Neural cell (in vitro differentiated cells): Measurements from ENCODE around the gene PDE2A. TPM values are rescaled to one million over a fixed set of nuclear protein-coding genes. Genes with fewer than 3 reads are reported as not detected.

Experiments used
- H2AFZ ChIP-seq: fragments of 200-600, 300-800 bp; sonication (generic), shearing (Covaris generic); 2 replicates; pipeline ENCODE4 v1.6.0; 2014; ENCODE audit warnings: low read depth, mild to moderate bottlenecking, antibody characterized with exemption, low read length, moderate library complexity
- H3F3A ChIP-seq: fragments of 200-600 bp; shearing (Covaris generic); 2 replicates; pipeline ENCODE4 v1.6.1; 2016; ENCODE audit warnings: mild to moderate bottlenecking, moderate library complexity, mixed read lengths, antibody characterized with exemption, low read length; ENCODE audit not compliant: insufficient read depth, poor library complexity, severe bottlenecking
- H3K27ac ChIP-seq: fragments of 200-600, 300-800 bp; sonication (generic), shearing (Covaris generic); 2 replicates; pipeline ENCODE4 v1.5.1; 2014; ENCODE audit warnings: mild to moderate bottlenecking, low read length, moderate library complexity
- H3K27me3 ChIP-seq: fragments of 300-800, 200-600 bp; sonication (generic), shearing (Covaris generic); 2 replicates; pipeline ENCODE4 v1.6.0; 2014; ENCODE audit warnings: mild to moderate bottlenecking, low read depth, low read length, moderate library complexity; ENCODE audit not compliant: insufficient read depth
- H3K36me3 ChIP-seq: fragments of 300-800, 200-600 bp; sonication (generic), shearing (Covaris generic); 2 replicates; pipeline ENCODE4 v1.5.1; 2014; ENCODE audit warnings: mild to moderate bottlenecking, antibody characterized with exemption, low read length, moderate library complexity; ENCODE audit not compliant: insufficient read depth
- H3K4me2 ChIP-seq: fragments of 300-800, 200-600 bp; sonication (generic), shearing (Covaris generic); 2 replicates; pipeline ENCODE4 v1.6.0; 2014; ENCODE audit warnings: mild to moderate bottlenecking, low read length
- H3K4me3 ChIP-seq: fragments of 300-800, 200-600 bp; sonication (generic), shearing (Covaris generic); 2 replicates; pipeline ENCODE4 v1.5.1; 2014; ENCODE audit warnings: mild to moderate bottlenecking, low read length, moderate library complexity
- H3K79me2 ChIP-seq: fragments of 200-600 bp; shearing (Covaris generic); replicated peaks from 2 replicates; pipeline ENCODE4 v1.6.0; 2014; ENCODE audit warnings: mild to moderate bottlenecking, low read length, moderate library complexity; ENCODE audit not compliant: insufficient read depth
- H3K9ac ChIP-seq: fragments of 300-800, 200-600 bp; sonication (generic), shearing (Covaris generic); 2 replicates; pipeline ENCODE4 v1.6.1; 2016; ENCODE audit warnings: mild to moderate bottlenecking, low read length, mixed read lengths
- H3K9me2 ChIP-seq: fragments of 200-600 bp; shearing (Covaris generic); 2 replicates; pipeline ENCODE4 v1.6.1; 2016; ENCODE audit warnings: mild to moderate bottlenecking, low read length, mixed read lengths; ENCODE audit not compliant: insufficient read depth
- H3K9me3 ChIP-seq: fragments of 200-600, 300-800 bp; sonication (generic), shearing (Covaris generic); 2 replicates; pipeline ENCODE4 v1.6.1; 2016; ENCODE audit warnings: mild to moderate bottlenecking, mixed run types, low read length, moderate library complexity, mixed read lengths
- H4K20me1 ChIP-seq: fragments of 200-600 bp; shearing (Covaris generic); 2 replicates; pipeline ENCODE4 v1.6.1; 2016; ENCODE audit warnings: mild to moderate bottlenecking, mixed run types; ENCODE audit not compliant: insufficient read depth
- EP300 ChIP-seq: fragments of 450-650 bp; conservative IDR thresholded peaks from 2 replicates; pipeline ENCODE4 v1.6.1; 2014; ENCODE audit warnings: antibody characterized with exemption, mild to moderate bottlenecking, moderate library complexity; ENCODE audit not compliant: poor library complexity, severe bottlenecking
- EZH2 ChIP-seq: fragments of 200-600, 300-800 bp; shearing (Covaris generic), sonication (generic); IDR thresholded peaks from 2 replicates; pipeline ENCODE4 v1.6.1; 2014; ENCODE audit warnings: antibody characterized with exemption, low read length, borderline replicate concordance, mild to moderate bottlenecking; ENCODE audit not compliant: insufficient read depth, poor library complexity, severe bottlenecking
- MXI1 ChIP-seq: fragments of 450-650 bp; conservative IDR thresholded peaks from 2 replicates; pipeline ENCODE4 v1.6.1; 2014; ENCODE audit warnings: antibody characterized with exemption, mild to moderate bottlenecking; ENCODE audit not compliant: poor library complexity, severe bottlenecking
- POLR2AphosphoS5 ChIP-seq: IDR thresholded peaks from 2 replicates; pipeline ENCODE4 v1.6.1; 2012
- RAD21 ChIP-seq: fragments of 450-650 bp; conservative IDR thresholded peaks from 2 replicates; pipeline ENCODE4 v1.6.1; 2014; ENCODE audit warnings: antibody characterized with exemption, mild to moderate bottlenecking, moderate library complexity
- SMC3 ChIP-seq: fragments of 450-650 bp; conservative IDR thresholded peaks from 2 replicates; pipeline ENCODE4 v1.6.1; 2014; ENCODE audit warnings: antibody characterized with exemption, mild to moderate bottlenecking, moderate library complexity; ENCODE audit not compliant: poor library complexity
- TAF1 ChIP-seq: IDR thresholded peaks from 2 replicates; pipeline ENCODE4 v1.6.1; 2012; ENCODE audit warnings: low read depth
- polyA plus RNA-seq: library from polyadenylated mRNA; depleted of rRNA; stranded (reverse); fragments of >200 nt; gene quantifications from 2 replicates; pipeline ENCODE4 v1.2.3, GENCODE V29; 2014
- TF ChIP-seq, protein P1 (sequence below): fragments of 450-650 bp; IDR thresholded peaks from 2 replicates; pipeline ENCODE4 v1.5.1; 2014; ENCODE audit warnings: antibody characterized with exemption, mild to moderate bottlenecking, moderate library complexity; ENCODE audit not compliant: poor library complexity, severe bottlenecking
- TF ChIP-seq, protein P2 (sequence below): IDR thresholded peaks from 2 replicates; pipeline ENCODE4 v1.6.1; 2012; ENCODE audit warnings: borderline replicate concordance

PDE2A gene
- polyA plus RNA-seq, 1 donor from 2014 or later: 11.6 TPM

DNA sequence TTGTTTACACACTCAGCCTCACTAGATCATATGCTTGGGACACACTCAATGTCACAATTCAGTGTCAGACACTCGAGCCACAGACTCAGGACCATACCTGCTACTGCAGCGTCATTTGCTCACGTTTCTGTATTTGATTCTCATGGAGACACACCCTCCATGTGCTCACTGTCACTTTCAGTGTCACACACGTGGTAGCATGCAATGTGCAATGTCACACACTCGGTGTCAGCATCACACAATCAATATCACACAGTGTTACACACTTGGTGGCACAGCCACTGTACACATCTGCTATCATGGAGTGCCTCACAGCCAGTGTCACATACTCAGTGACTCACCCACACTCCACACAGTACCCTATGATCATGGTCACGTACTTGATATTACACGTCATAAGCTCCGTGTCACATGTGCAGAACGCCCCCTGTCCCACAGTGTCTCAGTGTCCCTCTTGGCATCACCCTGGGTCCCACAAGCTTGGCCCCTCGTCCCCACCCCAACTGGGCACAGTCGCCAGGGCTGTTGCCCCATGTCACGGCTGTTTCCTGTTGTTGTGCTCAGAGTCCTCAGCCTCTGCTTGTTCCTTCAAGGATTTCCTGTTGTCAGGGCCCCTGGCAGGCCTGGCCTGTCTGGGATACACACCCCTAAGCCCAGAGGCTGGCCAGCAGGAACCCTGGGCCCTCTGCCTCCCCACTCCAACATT is 49.6 kb downstream of the PDE2A start:
- TF ChIP-seq TAF1 (no peak), POLR2AphosphoS5 (no peak), EZH2 (no peak), EP300 (no peak), RAD21 (no peak), SMC3 (no peak), MXI1 (no peak)
- TF ChIP-seq, protein P1, sequence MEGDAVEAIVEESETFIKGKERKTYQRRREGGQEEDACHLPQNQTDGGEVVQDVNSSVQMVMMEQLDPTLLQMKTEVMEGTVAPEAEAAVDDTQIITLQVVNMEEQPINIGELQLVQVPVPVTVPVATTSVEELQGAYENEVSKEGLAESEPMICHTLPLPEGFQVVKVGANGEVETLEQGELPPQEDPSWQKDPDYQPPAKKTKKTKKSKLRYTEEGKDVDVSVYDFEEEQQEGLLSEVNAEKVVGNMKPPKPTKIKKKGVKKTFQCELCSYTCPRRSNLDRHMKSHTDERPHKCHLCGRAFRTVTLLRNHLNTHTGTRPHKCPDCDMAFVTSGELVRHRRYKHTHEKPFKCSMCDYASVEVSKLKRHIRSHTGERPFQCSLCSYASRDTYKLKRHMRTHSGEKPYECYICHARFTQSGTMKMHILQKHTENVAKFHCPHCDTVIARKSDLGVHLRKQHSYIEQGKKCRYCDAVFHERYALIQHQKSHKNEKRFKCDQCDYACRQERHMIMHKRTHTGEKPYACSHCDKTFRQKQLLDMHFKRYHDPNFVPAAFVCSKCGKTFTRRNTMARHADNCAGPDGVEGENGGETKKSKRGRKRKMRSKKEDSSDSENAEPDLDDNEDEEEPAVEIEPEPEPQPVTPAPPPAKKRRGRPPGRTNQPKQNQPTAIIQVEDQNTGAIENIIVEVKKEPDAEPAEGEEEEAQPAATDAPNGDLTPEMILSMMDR: no peak
- TF ChIP-seq, protein P2, sequence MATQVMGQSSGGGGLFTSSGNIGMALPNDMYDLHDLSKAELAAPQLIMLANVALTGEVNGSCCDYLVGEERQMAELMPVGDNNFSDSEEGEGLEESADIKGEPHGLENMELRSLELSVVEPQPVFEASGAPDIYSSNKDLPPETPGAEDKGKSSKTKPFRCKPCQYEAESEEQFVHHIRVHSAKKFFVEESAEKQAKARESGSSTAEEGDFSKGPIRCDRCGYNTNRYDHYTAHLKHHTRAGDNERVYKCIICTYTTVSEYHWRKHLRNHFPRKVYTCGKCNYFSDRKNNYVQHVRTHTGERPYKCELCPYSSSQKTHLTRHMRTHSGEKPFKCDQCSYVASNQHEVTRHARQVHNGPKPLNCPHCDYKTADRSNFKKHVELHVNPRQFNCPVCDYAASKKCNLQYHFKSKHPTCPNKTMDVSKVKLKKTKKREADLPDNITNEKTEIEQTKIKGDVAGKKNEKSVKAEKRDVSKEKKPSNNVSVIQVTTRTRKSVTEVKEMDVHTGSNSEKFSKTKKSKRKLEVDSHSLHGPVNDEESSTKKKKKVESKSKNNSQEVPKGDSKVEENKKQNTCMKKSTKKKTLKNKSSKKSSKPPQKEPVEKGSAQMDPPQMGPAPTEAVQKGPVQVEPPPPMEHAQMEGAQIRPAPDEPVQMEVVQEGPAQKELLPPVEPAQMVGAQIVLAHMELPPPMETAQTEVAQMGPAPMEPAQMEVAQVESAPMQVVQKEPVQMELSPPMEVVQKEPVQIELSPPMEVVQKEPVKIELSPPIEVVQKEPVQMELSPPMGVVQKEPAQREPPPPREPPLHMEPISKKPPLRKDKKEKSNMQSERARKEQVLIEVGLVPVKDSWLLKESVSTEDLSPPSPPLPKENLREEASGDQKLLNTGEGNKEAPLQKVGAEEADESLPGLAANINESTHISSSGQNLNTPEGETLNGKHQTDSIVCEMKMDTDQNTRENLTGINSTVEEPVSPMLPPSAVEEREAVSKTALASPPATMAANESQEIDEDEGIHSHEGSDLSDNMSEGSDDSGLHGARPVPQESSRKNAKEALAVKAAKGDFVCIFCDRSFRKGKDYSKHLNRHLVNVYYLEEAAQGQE: no peak
- Histone ChIP-seq H3F3A (no peaks in the 10 kb centered on the region), H3K27ac (no peak overlapping the region), H2AFZ (no peak overlapping the region), H3K4me3 (no peak overlapping the region), H3K36me3 (no peaks in the 10 kb centered on the region), H3K79me2 (no peaks in the 10 kb centered on the region), H3K4me2 (no peak overlapping the region), H4K20me1 (no peaks in the 10 kb centered on the region), H3K9me2 (no peaks in the 10 kb centered on the region), H3K27me3 (no peaks in the 10 kb centered on the region), H3K9me3 (no peaks in the 10 kb centered on the region), H3K9ac (no peak overlapping the region)

DNA sequence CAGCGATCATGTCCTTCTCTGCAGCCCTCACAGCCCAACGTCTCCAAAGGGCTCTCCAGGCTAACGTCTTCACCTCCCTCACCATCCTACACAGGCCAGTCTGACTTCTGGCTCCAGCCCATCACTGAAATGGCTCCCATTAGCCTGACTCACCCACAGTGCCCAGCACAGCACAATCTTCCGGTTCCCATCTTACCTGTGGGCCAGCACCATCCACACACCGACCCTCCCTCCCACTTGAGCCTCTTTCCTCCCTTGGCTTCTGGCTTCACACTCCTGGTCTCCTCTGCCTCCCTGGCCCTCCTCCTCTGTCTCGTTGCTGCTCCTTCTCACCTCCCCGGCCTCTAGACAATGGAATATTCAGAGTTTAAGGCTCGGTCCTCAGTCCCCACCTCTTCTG is 51.2 kb downstream of the PDE2A start:
- Histone ChIP-seq H3K27me3 (no peaks in the 10 kb centered on the region), H4K20me1 (no peaks in the 10 kb centered on the region), H3K4me2 (no peak overlapping the region), H3F3A (no peaks in the 10 kb centered on the region), H3K9me2 (no peaks in the 10 kb centered on the region), H3K4me3 (no peak overlapping the region), H3K79me2 (no peaks in the 10 kb centered on the region), H3K9me3 (no peaks in the 10 kb centered on the region), H3K9ac (no peak overlapping the region), H3K27ac (no peak overlapping the region), H3K36me3 (no peaks in the 10 kb centered on the region), H2AFZ (no peak overlapping the region)
- TF ChIP-seq RAD21 (no peak), TAF1 (no peak)
